Amniotic epithelial cell (primary cell): ENCODE results near the gene RNLS.

Source experiments
- DNase-seq: peaks from one replicate; pipeline ENCODE4 v3.0.0-alpha.2; 2010; ENCODE audit warnings: low read depth

Gene RNLS

DNA sequence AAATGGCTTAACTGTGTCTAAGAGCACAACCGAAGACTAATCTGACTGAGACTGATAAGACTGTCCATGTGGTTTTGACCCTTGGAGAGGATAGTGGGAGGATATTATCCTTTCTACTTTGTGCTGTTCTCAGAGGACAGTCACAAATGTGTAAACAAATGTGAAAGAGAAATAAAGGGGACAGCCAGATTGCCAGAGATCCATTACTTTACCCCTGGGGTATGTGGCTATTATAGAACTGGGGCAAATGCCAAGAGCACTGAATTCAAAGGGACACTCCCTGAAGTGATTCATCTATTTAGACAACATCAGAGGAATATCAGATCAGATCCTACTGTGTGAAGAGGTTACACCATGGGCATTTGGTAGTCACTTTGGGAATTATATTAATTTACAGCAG, 154.7 kb downstream of the RNLS start:
- DNase-seq, result peak; percentile 62

- DNase-seq, result no peak
Observed at GRCh38 chr10:88427024-88427423, 156.1 kb downstream of the RNLS start.

DNA sequence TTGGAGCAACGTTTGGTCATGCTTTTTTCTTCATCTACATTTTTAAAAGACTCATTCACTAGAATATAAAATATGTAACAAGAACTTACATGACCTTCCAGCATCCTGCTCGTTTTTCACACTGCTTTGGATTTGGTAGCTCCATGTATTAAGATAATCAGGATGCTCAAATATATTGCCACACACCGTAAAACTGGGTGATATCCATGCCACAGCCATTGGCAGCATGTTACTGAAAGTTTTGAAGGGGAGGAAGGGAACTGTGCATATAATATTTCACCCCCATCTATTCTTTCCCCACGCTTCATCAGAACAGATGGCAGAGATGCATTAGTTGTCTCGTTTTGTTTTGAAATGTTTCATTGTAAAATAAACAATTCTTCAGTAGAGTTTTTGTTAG, 158.2 kb downstream of the RNLS start:
- no peak for DNase-seq

DNA sequence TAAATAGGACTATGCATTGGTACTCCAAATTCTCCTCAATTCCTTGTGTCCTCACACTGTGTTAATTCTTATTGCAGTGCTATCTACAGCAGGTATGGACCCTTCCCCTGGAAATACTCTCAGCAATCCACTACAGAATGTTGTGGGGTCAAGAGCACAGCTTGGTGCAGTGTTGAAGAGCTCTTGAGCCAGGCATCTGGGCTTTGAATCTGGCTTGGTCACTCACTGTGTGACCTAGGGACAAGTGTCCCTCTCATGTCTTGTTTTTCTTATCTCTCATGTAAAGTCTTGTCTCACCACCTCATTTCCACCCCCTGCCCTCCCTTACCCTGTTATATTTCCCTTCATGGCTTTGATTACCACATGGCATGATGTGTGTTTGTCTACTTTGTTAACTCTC, 159.4 kb downstream of the RNLS start:
- DNase-seq, result no peak

DNA sequence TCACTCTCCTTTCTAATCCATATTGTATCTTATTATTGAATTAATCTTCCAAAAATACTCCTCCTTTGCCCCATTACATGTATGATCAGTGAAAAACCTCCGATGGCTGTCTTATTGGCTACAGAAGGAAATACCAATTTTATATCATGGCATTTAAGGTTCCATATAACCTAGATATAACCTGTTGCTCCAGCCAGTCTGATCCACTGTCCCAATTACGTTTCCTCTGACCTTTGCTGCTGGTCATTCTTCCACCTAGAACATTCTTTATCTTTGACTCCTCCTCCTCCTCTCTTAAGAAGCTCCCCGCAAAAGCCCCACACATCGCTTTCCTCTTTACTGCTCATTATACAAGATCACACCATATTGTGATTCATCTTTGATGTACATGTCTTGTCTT, 161.5 kb downstream of the RNLS start:
- DNase-seq, result peak; percentile 83

DNA sequence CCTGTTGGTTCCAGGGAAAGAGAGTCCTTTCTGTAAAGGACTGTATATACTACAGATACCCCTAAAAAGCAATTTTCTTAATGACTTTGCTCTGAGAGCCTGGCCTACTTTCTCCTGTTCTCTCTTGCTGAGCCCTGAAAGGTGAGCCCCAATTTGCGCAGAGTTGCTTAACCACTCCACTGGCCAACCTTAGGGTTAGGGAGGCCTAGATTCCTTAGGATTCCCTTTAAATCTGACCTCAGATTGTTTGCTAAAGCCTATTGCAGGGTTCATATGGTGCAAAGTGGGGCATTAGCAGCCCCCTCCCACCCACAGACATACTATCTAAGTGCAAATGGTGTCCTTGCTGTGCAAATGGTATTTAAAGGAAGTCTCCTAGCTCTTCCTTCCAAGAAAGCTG, 164.2 kb downstream of the RNLS start:
- no peak for DNase-seq

- DNase-seq, result no peak
Observed at GRCh38 chr10:88417387-88418030, 165.6 kb downstream of the RNLS start.

DNA sequence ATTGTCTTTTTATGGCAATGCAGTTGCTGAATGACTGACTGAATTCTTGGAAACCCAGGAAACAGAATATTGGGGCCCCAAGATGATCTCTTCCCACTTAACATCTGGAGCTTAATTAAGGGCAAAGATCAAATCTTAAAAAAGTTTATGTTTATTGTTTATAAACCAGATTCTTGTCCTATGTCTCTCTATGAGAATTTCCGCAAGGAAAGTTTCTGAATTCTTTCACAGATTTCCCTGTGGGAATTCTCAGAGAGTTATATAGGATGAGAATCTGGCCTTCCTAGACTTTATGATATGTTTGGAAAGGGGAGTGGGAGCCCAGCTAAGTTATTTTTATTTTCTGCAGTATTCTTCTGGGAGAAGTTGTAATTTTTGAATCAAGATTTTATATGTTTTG, 166.3 kb downstream of the RNLS start:
- DNase-seq, result no peak

DNA sequence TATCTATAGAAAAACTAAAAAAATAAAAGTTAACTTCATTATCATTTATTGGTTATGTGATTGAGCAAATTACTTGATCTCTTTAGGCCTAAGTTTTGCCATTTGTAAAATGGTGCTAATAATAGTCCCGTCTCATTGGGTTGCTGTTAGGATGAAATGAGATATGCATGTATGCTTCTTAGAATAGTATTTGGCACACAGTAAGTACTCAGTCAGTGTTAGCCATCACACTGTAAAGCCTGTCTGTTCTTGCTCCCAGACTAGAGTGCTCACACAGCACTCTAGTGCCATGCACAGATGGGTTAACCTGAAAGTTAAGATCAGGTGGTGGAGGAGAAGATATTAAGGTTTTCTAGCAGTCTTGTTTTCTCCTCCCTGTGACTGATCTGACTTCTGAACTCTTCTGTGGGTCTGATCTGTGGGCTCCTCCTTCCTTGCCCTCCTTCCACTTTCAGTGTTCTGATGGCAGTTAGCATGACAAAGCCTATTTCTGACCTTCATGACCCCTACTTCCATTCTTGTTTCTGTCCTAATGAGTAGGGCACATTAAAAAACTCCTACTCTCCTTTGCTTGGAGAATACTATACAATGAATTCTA, 167.5 kb downstream of the RNLS start:
- no peak for DNase-seq

GRCh38 chr10:88413412-88413811, 169.7 kb downstream of the RNLS start:
- DNase-seq, result no peak

DNA sequence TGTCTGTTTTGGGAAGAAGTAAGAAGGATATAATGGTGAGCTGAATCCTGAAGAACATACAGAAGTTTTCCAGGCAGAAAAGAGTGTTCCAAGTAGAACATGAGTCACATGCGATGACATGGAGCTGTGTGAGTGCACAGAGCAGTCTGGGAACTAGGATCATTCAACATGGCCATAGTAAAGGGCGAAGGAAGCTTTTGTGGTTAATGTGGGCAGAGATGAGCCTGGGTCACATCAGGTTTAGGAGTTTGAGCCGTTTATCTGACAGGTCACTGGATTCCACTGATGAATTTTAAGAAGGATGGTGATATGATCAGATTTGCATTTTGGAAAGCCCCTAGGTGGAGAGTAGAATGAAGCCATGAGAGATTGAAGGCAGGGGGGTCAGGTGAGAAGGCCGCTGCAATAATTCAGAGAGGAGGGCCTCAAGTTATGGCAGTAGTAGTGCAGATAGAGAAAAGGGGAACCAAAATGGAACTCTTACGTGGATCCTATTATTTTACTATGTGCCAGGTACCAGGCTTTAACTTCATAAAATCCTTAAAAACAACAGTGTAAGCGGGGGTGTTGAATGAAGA, 171.3 kb downstream of the RNLS start:
- peak; percentile 77 for DNase-seq

GRCh38 chr10:88409824-88410223, 173.3 kb downstream of the RNLS start:
- no peak for DNase-seq

- DNase-seq, result peak; percentile 78
Observed at GRCh38 chr10:88409236-88409635, 173.9 kb downstream of the RNLS start.

GRCh38 chr10:88408096-88408495, 175.0 kb downstream of the RNLS start:
- no peak for DNase-seq

DNA sequence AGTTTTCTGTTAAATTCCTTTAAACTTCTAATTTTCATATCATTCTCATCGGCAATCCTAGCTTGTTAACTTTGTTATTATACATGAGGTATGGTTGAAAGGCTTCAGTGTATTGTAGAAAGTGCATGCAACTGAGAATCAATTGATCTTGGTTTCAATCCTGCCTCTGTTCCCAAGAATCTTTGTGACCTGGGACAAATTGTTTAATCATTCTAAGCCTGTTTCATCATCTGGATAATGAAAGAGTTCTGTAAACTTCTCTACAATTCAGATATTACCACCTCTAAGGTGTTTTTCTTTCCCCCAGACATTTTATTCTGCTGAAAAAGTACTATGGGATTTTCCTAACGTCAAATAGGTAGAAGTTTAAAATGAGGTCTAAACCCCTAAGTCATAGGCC, 179.0 kb downstream of the RNLS start:
- no peak for DNase-seq

- DNase-seq, result peak; percentile 50
Observed at GRCh38 chr10:88401671-88402347, 181.3 kb downstream of the RNLS start.

DNA sequence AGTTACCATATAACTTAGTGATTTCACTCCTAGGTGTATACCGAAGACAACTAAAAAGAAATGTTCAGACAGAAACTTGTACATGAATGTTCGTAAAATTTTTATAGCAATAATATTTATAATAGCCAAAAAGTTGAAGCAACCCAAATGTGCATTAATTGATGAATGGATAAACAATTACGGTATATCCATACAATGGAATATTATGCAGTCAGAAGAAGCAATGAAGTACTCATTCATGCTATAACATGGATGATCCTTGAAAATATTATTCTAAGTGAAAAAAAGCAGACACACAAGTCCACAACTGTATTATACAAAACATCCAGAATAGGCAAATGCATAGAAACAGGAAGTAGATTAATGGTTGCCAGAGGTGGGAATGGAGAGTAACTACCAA, 183.9 kb downstream of the RNLS start:
- no peak for DNase-seq

- DNase-seq, result peak; percentile 70
Observed at GRCh38 chr10:88395677-88396076, 187.4 kb downstream of the RNLS start.

- DNase-seq, result no peak
Observed at GRCh38 chr10:88392222-88392621, 190.9 kb downstream of the RNLS start.

DNA sequence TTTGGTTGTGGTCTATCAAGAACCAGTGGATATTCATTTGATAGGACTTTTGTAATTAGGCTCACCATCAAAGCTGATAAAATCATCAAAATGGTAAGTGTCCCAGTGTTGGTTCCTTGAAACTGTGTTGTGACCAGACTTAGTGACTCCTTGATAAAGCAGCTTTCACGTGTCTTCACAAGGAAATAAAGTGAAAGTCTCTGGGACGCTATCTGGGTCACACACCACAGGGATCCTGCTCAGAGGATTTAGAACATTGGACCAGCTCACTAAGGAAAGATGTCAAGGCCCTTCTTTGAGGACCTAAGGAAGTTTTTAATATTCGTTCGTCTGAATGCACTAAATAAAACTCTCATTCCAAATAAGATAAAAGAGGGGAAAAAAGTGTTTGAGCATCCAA, 193.1 kb downstream of the RNLS start:
- no peak for DNase-seq

GRCh38 chr10:88389456-88389855, 193.7 kb downstream of the RNLS start:
- DNase-seq, result peak; percentile 56

DNA sequence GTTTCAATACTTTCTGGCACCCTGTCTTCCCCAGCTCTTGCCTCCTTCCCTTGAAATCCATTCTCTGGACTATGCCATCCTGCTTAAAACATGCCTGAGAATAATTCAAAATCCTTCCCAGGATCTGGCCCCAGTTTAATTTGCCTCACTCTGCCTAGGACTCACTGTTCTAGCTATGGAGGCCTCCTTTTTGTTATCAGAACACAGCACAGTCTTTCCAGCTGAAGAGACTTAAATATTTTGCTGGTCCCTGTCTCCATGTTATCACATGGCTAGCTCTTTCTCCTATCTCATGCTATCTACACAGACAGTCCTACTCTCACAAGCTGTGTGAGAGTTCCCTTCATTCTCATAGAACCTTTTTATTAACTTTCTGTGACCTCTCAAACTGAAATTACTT, 194.8 kb downstream of the RNLS start:
- DNase-seq, result no peak
